Endometrium (tissue), 2 donors: Measurements from ENCODE around the gene CASK.

ENCODE experiments used
- FAIRE-seq: peaks from 2 replicates; lab custom pipeline; 2012; peaks lifted over from hg19 to GRCh38; lab: Jason Lieb, UNC
- donor health status: control.
- donor health status: control.

Gene CASK

GRCh38 chrX:41828826-41829225 is 94.5 kb downstream of the CASK start:
- no peak for FAIRE-seq

GRCh38 chrX:41827886-41828285 is 95.5 kb downstream of the CASK start:
- no peak for FAIRE-seq

DNA sequence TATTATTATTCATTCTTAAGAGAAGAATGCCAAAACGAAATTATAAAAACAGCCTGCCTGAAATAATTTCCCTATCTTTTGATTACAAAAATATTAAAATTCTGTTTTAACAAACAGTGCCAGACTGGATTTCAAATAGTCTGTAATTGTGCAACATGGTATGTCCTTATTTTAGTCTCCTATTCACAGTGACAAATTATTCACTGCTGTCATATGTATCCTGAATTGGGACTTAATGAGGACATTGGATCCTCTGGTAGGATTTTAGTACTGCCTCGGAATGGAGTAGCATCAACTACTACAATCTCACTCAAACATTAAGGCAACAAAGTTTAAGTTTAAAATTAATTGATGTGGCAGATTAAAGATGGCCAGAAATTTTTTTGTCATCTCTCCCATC is 97.6 kb downstream of the CASK start:
- no peak for FAIRE-seq

DNA sequence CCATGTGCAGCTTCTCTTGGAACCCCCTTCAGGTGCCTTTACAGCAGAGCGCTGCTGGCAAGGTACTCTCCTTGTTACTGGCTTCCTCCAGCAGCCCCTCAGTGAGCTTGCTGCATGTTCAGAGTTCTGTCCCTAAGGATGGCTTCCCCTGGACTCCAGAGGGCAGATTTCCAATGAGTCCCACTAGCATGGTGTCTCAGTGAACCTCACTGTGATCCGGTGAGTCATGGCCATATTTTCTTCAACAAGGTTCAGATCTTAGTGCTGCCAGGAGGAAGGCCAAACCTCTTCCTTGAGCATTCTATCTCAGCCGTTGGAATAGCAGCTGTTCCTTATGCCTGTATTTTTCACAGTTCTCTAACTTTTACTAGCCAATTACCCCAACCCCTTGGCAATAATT is 98.8 kb downstream of the CASK start:
- FAIRE-seq = no peak

DNA sequence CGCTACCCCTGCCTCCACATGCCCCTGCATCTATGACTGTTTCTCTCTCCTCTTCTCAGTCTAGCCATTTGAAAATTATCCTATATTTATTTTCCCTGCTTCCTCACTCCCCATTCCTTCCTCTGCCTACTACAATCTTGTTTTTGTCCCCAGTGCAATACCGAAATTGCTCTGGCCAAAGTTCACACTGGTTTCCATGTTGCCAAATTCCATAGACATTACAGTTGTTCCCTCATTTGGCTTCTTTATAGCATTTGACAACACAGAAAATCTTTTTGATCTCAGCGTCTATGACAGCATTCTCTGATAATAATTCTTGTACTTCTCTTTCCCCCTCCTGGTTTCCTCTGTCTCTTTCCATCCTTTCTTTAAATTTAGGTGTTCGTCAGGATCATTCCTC is 100.0 kb downstream of the CASK start:
- FAIRE-seq = no peak

DNA sequence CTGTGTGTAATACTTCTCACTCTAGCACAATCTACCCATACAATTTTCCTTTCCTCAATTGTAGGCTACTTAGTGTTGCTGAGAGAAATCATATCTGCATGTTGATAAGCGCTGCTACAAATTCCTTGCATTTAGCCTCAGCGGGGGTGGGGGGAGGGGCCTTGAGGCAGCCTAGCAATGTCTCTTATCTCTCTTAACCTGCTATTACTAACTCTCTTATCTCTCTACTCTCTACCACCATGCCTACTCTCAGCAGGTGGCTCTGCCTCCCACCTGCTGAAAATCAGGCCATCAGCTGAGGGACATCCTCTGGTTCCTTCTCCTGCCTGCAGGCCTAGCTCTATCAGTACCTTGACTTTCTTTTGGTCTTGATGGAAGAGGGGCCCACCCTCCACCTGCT is 100.5 kb downstream of the CASK start:
- no peak for FAIRE-seq

DNA sequence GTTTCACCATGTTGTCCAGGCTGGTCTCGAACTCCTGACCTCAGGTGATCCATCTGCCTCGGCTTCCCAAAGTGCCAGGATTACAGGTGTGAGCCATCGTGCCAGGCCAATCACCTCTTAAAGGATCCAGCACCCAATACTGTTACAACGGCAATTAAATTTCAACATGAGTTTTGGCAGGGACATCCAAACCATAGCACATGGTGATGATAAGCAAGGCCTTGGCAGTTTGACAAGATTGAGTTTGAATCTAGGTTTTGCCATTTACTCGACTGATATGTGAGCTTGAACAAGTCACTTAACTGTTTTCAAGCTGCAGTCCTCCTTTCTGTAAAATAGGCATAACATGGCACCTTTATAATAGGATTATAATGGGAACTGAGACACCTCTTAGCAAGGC is 115.3 kb downstream of the CASK start:
- FAIRE-seq = no peak

GRCh38 chrX:41802958-41803357 is 120.4 kb downstream of the CASK start:
- no peak for FAIRE-seq

GRCh38 chrX:41799661-41800060 is 123.7 kb downstream of the CASK start:
- FAIRE-seq = no peak

DNA sequence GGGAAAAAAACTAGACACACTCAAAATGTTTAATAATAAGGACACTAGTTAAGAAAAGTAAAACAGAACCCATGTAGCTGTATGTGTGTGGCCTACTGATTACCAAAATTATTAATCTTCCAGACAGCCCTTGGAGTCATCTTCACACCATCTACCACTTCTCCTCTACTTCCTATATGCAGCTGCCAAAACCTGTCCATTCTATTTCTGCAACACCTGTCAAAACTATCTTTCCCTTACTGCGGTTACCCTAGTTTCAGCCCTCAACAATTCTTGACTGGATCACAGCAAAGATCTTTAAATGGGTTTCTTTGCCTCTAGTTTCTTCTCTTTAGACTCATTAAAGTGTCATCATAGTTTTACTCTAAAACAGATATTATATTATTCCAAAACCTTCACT is 126.8 kb downstream of the CASK start:
- no peak for FAIRE-seq

GRCh38 chrX:41796046-41796445 is 127.3 kb downstream of the CASK start:
- no peak for FAIRE-seq

DNA sequence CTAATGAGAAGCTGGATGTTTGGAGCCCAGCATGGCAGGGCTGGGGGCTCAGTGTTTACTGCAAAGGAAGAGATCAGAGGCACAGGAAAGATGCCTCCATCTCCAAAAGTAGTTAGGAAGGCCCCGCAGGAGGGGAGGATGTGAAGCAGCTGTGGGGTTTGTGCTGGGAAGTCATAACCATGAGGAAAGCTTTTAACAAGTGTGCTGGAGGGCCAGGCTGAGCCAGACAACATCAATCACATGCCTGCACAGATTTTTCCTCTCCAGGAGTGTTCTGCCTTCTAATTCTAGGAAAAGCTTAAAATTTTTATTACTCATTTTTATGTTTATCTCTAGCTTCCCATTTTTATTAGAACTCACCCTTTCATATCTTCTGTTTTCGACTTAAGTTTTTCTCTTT is 134.0 kb downstream of the CASK start:
- FAIRE-seq = no peak

DNA sequence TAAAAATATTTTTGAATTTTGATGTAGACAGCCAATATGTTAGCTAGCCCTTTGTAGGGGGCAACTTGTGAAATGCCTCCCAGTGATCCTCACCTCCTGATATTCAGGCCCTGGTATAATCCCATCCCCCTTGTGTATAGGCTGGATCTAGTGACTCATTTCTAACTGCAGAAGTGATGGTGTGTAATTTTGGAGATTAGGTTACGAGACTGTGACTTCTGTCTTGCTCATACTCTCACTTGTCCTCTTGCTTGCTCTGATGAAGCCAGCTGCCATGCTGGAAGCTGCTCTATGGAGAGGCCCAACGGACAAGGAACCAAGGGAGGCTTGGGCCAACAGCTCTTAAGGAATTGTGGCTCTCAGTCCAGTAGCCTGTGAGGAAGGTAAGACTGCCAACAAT is 137.7 kb downstream of the CASK start:
- no peak for FAIRE-seq

DNA sequence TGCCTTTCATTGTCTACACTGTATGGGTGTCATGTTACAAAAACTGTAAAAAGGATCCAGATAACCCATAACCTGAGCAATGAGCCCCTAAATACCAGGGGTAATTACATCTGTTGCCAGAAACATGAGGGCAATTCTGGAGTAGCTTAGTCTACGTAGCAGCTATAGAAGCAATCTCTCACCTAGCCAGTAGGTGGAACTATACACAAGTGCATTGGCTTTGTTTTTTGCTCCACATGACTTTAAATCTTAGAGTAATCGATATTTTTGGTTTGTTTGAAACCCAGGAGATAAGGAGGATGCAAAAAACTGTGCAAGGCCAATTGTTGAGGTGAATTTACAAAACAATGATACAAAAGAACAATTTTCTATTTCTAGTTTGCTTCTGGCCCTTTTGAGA is 141.9 kb downstream of the CASK start:
- peak; percentile 37 for FAIRE-seq

GRCh38 chrX:41779941-41780340 is 143.4 kb downstream of the CASK start:
- FAIRE-seq = no peak

GRCh38 chrX:41779030-41779564 is 144.3 kb downstream of the CASK start:
- no peak for FAIRE-seq

DNA sequence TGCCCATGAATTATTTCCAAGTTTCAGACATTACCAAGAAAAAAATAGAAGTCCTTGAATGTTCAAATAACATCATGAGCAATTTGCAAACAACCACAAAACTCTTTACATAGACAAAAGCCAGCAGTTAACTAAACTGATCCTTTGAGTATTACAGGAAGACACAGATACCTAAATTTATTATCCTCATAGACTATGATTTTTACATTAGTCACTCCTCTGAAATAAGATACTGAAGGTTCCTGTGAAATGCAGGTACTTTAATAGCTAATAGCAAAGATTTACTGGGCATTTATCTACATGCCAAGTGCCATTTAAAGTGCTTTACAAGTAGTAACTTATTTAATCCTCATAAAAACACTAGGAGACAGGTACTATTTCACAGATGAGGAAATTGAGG is 161.7 kb downstream of the CASK start:
- no peak for FAIRE-seq

DNA sequence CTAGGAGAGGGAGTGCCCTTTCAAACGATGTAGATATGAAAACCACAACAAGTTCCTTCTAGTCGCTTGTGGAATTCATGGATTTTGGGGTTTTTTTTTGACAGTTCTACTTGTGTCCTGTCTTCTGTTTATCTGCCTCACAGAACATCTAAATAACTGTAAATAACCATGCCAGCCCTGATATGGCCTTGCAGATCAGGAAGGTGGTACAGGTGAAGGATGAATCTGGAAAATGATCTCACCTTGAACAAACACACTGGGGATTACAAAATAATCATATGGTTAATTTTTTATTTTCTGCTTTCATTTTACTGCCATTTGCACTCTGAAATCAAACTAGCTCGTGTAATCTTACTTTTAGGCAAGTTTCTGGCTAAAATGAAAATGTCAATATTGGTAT is 162.2 kb downstream of the CASK start:
- FAIRE-seq = no peak

DNA sequence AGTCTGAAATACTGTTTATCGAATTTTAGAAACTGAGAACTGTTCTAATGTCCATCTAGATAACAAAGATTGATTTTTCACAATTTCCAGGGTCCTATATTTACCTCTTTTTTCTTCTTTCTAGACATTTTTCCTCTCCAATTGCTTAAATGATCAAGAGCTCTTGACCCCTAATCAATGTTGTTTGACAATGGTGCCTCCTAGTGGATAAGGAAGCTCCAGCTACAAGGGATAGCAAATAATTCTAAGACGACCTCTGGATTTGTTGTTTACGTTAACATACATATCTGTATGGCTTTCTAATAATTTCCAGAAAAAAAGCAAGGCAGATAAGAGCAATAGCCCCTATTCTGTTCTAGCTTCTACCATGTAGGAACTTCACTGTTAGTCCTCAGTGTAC is 163.5 kb downstream of the CASK start:
- FAIRE-seq = no peak

- no peak for FAIRE-seq
Observed at GRCh38 chrX:41758401-41758800, 165.0 kb downstream of the CASK start.

DNA sequence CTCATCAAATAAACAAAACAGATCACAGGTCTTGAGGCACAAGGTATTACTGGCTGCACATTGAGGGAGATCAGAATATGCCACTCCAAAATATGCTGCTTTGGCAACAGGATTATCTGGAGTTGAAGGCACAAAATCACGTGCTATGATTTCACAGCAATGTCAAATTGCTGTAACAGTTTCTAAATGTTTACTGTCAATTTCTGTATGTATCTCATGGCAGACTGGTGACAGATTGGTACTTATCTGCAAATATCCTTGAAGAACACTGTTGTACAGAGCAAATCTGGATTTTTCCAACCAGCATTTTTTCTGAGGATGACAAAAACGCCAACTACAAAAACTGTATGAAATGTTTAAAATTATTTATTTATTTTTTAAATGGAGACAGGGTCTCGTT is 172.6 kb downstream of the CASK start:
- FAIRE-seq = no peak

DNA sequence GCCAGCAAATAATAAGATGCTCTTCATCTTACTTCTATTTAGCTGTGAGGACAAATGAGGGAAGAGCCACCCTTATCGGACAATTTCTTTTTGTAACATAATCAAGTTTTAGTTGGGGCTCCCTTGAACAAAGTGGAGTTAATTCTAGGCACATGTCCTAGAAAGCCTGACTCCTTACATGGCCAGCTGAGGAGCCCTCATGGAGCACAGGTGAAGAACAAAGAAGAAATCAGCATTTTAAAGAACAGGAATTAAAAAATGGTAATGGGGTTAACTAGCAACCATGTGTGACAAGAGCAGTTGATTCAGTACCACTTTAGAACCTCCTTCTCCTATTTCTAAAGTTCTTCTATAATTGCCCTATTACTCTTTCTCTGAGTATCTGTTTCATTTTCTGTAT is 183.5 kb downstream of the CASK start:
- no peak for FAIRE-seq

DNA sequence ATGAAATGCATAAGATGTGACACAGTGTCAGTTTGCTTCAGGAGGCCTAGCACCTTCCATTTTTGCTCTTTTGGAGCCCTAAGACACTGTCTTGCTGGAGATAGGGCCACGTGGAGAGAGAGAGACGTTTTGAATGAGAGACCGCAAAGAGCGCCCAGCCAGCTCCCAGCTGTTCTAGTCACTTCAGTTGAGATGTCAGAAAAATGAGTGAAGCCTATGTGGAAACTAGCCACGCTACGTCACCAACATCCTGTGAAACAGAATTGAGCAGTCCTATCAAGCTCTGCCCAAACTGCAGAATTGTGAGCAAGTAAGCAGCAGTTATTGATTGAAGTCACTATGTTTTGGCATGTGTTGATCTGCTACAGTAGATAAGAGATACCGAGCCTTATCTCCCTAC is 186.3 kb downstream of the CASK start:
- FAIRE-seq = no peak

DNA sequence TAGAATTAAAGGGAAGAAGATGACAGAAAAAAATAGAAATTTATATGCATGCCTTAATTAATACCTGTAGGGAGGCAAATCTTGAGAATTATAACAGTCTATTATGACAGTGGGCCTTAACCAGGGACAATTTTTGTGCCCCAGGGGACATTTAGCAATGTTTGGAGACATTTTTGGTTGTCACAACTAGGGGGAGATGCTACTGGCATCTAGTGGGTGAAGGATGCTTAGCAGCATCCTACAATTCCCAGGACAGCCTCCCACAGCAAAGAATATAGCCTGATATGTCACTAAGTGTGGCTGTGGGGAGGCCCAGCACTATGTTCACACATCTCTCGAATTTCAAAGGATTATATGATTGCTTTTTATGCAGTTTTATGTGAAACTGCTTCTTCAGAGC is 188.8 kb downstream of the CASK start:
- FAIRE-seq = no peak

DNA sequence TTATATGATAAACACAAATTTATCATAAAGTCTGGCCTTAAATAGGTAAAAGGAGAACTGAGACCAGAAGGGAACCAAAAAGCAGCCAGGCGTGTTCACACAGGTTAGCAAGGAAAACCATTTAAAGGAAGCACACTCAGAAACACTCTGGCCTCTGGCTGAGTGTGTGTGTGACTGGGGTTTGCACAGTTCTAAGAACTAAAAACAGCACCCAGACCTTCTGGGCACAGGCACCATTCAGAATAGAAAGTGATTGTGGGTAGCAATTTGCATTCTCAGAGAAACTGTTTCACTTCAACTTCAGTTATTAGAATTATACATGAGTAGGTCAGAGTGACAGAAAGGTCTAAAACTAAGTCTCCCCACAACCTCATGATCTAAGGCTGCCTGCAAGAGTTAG is 189.4 kb downstream of the CASK start:
- FAIRE-seq = no peak
